WTC11 (cell line): ENCODE data around the gene NLE1. TPM values are rescaled to one million over a fixed set of nuclear protein-coding genes. Genes with fewer than 3 reads are reported as not detected.

ENCODE experiments used
- ATAC-seq: fragments of 200-7000 bp; cut with Tn5 transposase; 2 replicates; pipeline ENCODE4 v1.10.0; 2021; ENCODE audit warnings: mild to moderate bottlenecking, moderate library complexity
- CTCF ChIA-PET: fragments of 300-600 bp; sonication (Branson Sonifier 250); formaldehyde crosslinking; loops from one replicate; lab custom pipeline; 2021; ENCODE audit warnings: antibody characterized with exemption; lab: Charles Lee
- POLR2A ChIA-PET: fragments of 350-600 bp; sonication (Branson Sonifier 250); formaldehyde crosslinking; loops from one replicate; lab custom pipeline; 2021; ENCODE audit warnings: antibody characterized with exemption; lab: Charles Lee
- DNase-seq: peaks from one replicate; pipeline ENCODE4 v3.0.0; 2021; ENCODE audit warnings: low spot score
- H3K27ac Mint-ChIP-seq: 2 replicates; pipeline ENCODE4 v1.8.0; 2021; ENCODE audit warnings: mixed read lengths
- H3K27me3 Mint-ChIP-seq: 2 replicates; pipeline ENCODE4 v1.8.0; 2021; ENCODE audit warnings: low read depth, mild to moderate bottlenecking, moderate library complexity, mixed read lengths
- H3K36me3 Mint-ChIP-seq: 2 replicates; pipeline ENCODE4 v1.8.0; 2021; ENCODE audit warnings: mixed read lengths
- H3K4me1 Mint-ChIP-seq: 2 replicates; pipeline ENCODE4 v1.8.0; 2022; ENCODE audit warnings: mixed read lengths
- H3K4me3 Mint-ChIP-seq: 2 replicates; pipeline ENCODE4 v1.8.0; 2021; ENCODE audit warnings: mild to moderate bottlenecking, moderate library complexity, mixed read lengths
- H3K9me3 Mint-ChIP-seq: 2 replicates; pipeline ENCODE4 v1.8.0; 2021; ENCODE audit warnings: mixed read lengths
- FOXJ3 ChIP-seq: sonication (generic); formaldehyde crosslinking; IDR thresholded peaks from 2 replicates; pipeline ENCODE4 v1.9.0; 2021; ENCODE audit warnings: missing genetic modification reagents, mild to moderate bottlenecking, borderline replicate concordance
- IRF2 ChIP-seq: sonication (generic); formaldehyde crosslinking; IDR thresholded peaks from 2 replicates; pipeline ENCODE4 v1.8.0; 2022; ENCODE audit warnings: low read depth, missing genetic modification reagents, borderline replicate concordance
- JUN ChIP-seq: sonication (generic); formaldehyde crosslinking; IDR thresholded peaks from 2 replicates; pipeline ENCODE4 v1.8.0; 2023; ENCODE audit warnings: mild to moderate bottlenecking, missing genetic modification reagents
- MXD4 ChIP-seq: fragments of 250-450 bp; sonication (Bioruptor Pico); IDR thresholded peaks from 2 replicates; pipeline ENCODE4 v1.8.0; 2021; ENCODE audit warnings: mild to moderate bottlenecking, moderate library complexity, borderline replicate concordance
- NR1H2 ChIP-seq: sonication (generic); formaldehyde crosslinking; IDR thresholded peaks from 2 replicates; pipeline ENCODE4 v1.9.0; 2021; ENCODE audit warnings: mild to moderate bottlenecking, moderate library complexity, missing genetic modification reagents
- NR2C2 ChIP-seq: sonication (generic); formaldehyde crosslinking; IDR thresholded peaks from 2 replicates; pipeline ENCODE4 v1.8.0; 2022; ENCODE audit warnings: mild to moderate bottlenecking, missing genetic modification reagents
- PRDM15 ChIP-seq: sonication (generic); formaldehyde crosslinking; IDR thresholded peaks from 2 replicates; pipeline ENCODE4 v1.8.0; 2022; ENCODE audit warnings: missing genetic modification reagents
- PRRX2 ChIP-seq: fragments of 250-450 bp; sonication (Bioruptor Pico); IDR thresholded peaks from 2 replicates; pipeline ENCODE4 v1.8.0; 2021; ENCODE audit warnings: mild to moderate bottlenecking
- ZNF121 ChIP-seq: sonication (generic); formaldehyde crosslinking; IDR thresholded peaks from 2 replicates; pipeline ENCODE4 v1.8.0; 2023; ENCODE audit warnings: missing genetic modification reagents
- ZNF138 ChIP-seq: sonication (generic); formaldehyde crosslinking; conservative IDR thresholded peaks from 2 replicates; pipeline ENCODE4 v1.8.1; 2022; ENCODE audit warnings: mild to moderate bottlenecking, moderate library complexity, missing genetic modification reagents
- ZNF219 ChIP-seq: sonication (generic); formaldehyde crosslinking; IDR thresholded peaks from 2 replicates; pipeline ENCODE4 v1.8.0; 2023; ENCODE audit warnings: missing genetic modification reagents, mild to moderate bottlenecking, borderline replicate concordance
- ZNF396 ChIP-seq: fragments of 250-450 bp; sonication (Bioruptor Pico); IDR thresholded peaks from 2 replicates; pipeline ENCODE4 v1.8.0; 2021; ENCODE audit warnings: mild to moderate bottlenecking, moderate library complexity, borderline replicate concordance
- total RNA-seq: library from RNA; stranded (reverse); gene quantifications from 3 replicates; pipeline ENCODE4 v1.2.3, GENCODE V29; 2021
- TF ChIP-seq, protein P1 (sequence below): sonication (generic); formaldehyde crosslinking; IDR thresholded peaks from 2 replicates; pipeline ENCODE4 v1.8.1; 2022; ENCODE audit warnings: missing genetic modification reagents, borderline replicate concordance
- TF ChIP-seq, protein P2 (sequence below): sonication (generic); formaldehyde crosslinking; IDR thresholded peaks from 2 replicates; pipeline ENCODE4 v1.8.1; 2023; ENCODE audit warnings: mild to moderate bottlenecking, missing genetic modification reagents

NLE1 gene
- total RNA-seq, 1 experiment from 2014 or later, result 52.2 TPM

GRCh38 chr17:35163886-35164285, 21.8 kb upstream of the NLE1 start:
- no peak for ATAC-seq
- TF ChIP-seq NR1H2 (CRISPR knock-in tag) (no peak), IRF2 (CRISPR knock-in tag) (no peak), ZNF219 (CRISPR knock-in tag) (no peak), PRRX2 (CRISPR knock-in tag) (no peak), JUN (no peak), NR2C2 (no peak), FOXJ3 (CRISPR knock-in tag) (no peak), ZNF121 (CRISPR knock-in tag) (no peak)
- TF ChIP-seq, protein P1, sequence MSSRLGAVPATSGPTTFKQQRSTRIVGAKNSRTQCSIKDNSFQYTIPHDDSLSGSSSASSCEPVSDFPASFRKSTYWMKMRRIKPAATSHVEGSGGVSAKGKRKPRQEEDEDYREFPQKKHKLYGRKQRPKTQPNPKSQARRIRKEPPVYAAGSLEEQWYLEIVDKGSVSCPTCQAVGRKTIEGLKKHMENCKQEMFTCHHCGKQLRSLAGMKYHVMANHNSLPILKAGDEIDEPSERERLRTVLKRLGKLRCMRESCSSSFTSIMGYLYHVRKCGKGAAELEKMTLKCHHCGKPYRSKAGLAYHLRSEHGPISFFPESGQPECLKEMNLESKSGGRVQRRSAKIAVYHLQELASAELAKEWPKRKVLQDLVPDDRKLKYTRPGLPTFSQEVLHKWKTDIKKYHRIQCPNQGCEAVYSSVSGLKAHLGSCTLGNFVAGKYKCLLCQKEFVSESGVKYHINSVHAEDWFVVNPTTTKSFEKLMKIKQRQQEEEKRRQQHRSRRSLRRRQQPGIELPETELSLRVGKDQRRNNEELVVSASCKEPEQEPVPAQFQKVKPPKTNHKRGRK (CRISPR knock-in tag), result no peak
- TF ChIP-seq, protein P2, sequence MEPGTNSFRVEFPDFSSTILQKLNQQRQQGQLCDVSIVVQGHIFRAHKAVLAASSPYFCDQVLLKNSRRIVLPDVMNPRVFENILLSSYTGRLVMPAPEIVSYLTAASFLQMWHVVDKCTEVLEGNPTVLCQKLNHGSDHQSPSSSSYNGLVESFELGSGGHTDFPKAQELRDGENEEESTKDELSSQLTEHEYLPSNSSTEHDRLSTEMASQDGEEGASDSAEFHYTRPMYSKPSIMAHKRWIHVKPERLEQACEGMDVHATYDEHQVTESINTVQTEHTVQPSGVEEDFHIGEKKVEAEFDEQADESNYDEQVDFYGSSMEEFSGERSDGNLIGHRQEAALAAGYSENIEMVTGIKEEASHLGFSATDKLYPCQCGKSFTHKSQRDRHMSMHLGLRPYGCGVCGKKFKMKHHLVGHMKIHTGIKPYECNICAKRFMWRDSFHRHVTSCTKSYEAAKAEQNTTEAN (CRISPR knock-in tag), result no peak
- H3K9me3 Mint-ChIP-seq, result peaks cover 4% of the 10 kb centered on the region; the same call in 1 of the 2 replicates
- peaks cover 8% of the 10 kb centered on the region for H3K4me1 Mint-ChIP-seq
- no peaks in the 10 kb centered on the region for H3K36me3 Mint-ChIP-seq
- CTCF ChIA-PET, result interaction anchor here (2.1 kb wide), 1 partner anchor 375 kb away, joined by 7 read pairs; no protein-coding TSS in a partner anchor
- no peak overlapping the region for H3K4me3 Mint-ChIP-seq
- no peak overlapping the region for H3K27ac Mint-ChIP-seq
- no peak for DNase-seq
- POLR2A ChIA-PET, result no interaction called here
- peaks cover 10% of the 10 kb centered on the region for H3K27me3 Mint-ChIP-seq

DNA sequence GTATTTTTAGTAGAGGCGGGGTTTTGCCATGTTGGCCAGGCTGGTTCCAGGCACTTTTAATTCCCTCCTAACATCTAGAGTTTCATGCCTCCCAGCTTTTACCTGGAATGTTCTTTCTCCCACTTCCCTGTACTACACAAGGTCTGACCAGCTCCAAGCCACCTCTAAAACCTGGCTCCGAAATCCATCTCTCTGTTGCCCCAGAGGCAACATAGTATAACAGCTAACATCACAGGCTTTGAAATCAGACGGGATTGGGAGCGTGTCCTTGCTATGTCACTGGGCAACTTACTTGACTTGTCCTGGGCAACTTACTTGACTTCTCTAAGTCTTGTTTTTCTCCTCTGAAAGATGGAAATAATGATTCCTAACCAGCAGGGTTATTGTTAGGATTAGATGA, 20.7 kb upstream of the NLE1 start:
- ChIA-PET POLR2A (no interaction called here), CTCF (interaction anchor here (0.7 to 1.7 kb wide), 3 partner anchors 17 to 377 kb away, joined by 3 to 4 read pairs (median 3); no protein-coding TSS in a partner anchor)
- ATAC-seq, result no peak
- H3K27ac Mint-ChIP-seq, result no peak overlapping the region
- H3K9me3 Mint-ChIP-seq, result peaks cover 4% of the 10 kb centered on the region; the same call in 1 of the 2 replicates
- peak; percentile 79 for TF ChIP-seq PRDM15 (CRISPR knock-in tag)
- no peak for TF ChIP-seq MXD4 (CRISPR knock-in tag)
- H3K27me3 Mint-ChIP-seq, result peaks cover 10% of the 10 kb centered on the region
- no peak overlapping the region for H3K4me3 Mint-ChIP-seq
- H3K4me1 Mint-ChIP-seq, result peaks cover 8% of the 10 kb centered on the region
- DNase-seq, result no peak
- H3K36me3 Mint-ChIP-seq, result no peaks in the 10 kb centered on the region

DNA sequence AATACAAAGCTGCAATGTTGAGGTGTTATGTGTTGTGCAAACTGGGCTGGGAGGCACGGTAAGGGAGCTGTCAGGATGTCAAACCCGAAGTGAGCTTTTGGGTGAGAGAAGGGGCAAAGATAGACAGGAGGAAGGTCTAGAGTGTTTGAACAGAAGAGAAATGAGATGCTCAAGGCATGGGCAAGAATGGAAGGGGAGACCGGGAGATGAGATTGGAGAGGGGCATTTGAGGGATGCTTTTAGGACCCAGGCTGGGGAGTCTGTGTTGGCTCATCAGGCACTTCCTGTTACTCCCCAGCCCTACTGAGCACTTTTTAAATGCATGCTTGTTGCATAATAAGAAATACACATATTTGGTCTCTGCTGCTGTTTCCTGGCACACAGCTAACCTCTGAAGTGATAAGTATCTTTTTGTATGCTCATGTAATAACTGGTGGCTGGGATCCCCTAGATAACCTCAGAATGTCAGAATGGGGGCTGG, 19.2 kb upstream of the NLE1 start:
- Mint-ChIP-seq H3K27me3 (peaks cover 10% of the 10 kb centered on the region), H3K4me3 (no peak overlapping the region), H3K36me3 (no peaks in the 10 kb centered on the region), H3K4me1 (peaks cover 8% of the 10 kb centered on the region), H3K9me3 (peaks cover 4% of the 10 kb centered on the region; the same call in 1 of the 2 replicates), H3K27ac (no peak overlapping the region)
- no peak for DNase-seq
- ChIA-PET POLR2A (interaction anchor here (0.6 kb wide), 1 partner anchor 20 kb away, joined by 5 read pairs; no protein-coding TSS in a partner anchor), CTCF (no interaction called here)
- ATAC-seq, result no peak
- TF ChIP-seq ZNF138 (CRISPR knock-in tag) (no peak), JUN (no peak), ZNF396 (no peak)
